Fibroblast of lung (primary cell): Measurements from ENCODE around the gene TEX13B. TPM values are rescaled to one million over a fixed set of nuclear protein-coding genes. Genes with fewer than 3 reads are reported as not detected.

ENCODE experiments used
- DNase-seq, 2 donors: peaks; one replicate each; pipeline versions ENCODE4 v3.0.0 to v3.0.0-alpha.2; 2010; ENCODE audit warnings: low read depth in 2 of 2
- H2AFZ ChIP-seq: 2 replicates; pipeline ENCODE4 v1.5.1; 2012; ENCODE audit warnings: low read length, control low read depth, inconsistent platforms
- H3K27ac ChIP-seq: 2 replicates; pipeline ENCODE4 v1.5.1; 2011; ENCODE audit warnings: low read length, control low read depth; ENCODE audit not compliant: insufficient read depth
- H3K27me3 ChIP-seq: 2 replicates; pipeline ENCODE4 v1.5.1; 2011; ENCODE audit warnings: mild to moderate bottlenecking, low read length; ENCODE audit not compliant: control insufficient read depth, insufficient read depth
- H3K36me3 ChIP-seq: 2 replicates; pipeline ENCODE4 v1.5.1; 2011; ENCODE audit warnings: low read length; ENCODE audit not compliant: control insufficient read depth, insufficient read depth
- H3K4me1 ChIP-seq: 2 replicates; pipeline ENCODE4 v1.5.1; 2011; ENCODE audit warnings: low read length; ENCODE audit not compliant: control insufficient read depth, insufficient read depth; ENCODE audit errors: extremely low read depth
- H3K4me2 ChIP-seq: 2 replicates; pipeline ENCODE4 v1.5.1; 2011; ENCODE audit warnings: low read length, control low read depth; ENCODE audit not compliant: insufficient read depth; ENCODE audit errors: extremely low read depth
- H3K4me3 ChIP-seq, 4 experiments: fragments of 200-600 bp in 1 of 4; sonication (generic) in 1 of 4; replicated peaks in 1 of 4; 2 replicates each; pipeline ENCODE4 v1.5.1; 2011 to 2016; ENCODE audit warnings: low read length in 4 of 4, low read depth in 3 of 4, mild to moderate bottlenecking in 3 of 4, control low read depth in 2 of 4, inconsistent platforms in 1 of 4, mixed read lengths in 1 of 4; ENCODE audit not compliant: insufficient read depth in 1 of 4; ENCODE audit errors: control extremely low read depth in 1 of 4
- H3K79me2 ChIP-seq: 2 replicates; pipeline ENCODE4 v1.5.1; 2012; ENCODE audit warnings: mild to moderate bottlenecking, low read length, inconsistent platforms; ENCODE audit not compliant: control insufficient read depth, insufficient read depth
- H3K9ac ChIP-seq: 2 replicates; pipeline ENCODE4 v1.5.1; 2011; ENCODE audit warnings: mild to moderate bottlenecking, low read length, control low read depth; ENCODE audit not compliant: insufficient read depth
- H3K9me3 ChIP-seq: 2 replicates; pipeline ENCODE4 v1.5.1; 2012; ENCODE audit warnings: low read depth, low read length; ENCODE audit not compliant: control insufficient read depth, insufficient read depth
- H4K20me1 ChIP-seq: 2 replicates; pipeline ENCODE4 v1.5.1; 2011; ENCODE audit warnings: low read length; ENCODE audit not compliant: control insufficient read depth, insufficient read depth; ENCODE audit errors: extremely low read depth
- CTCF ChIP-seq, 2 donors: IDR thresholded peaks in 1 of 2; conservative IDR thresholded peaks in 1 of 2; 1 replicate in 1 of 2; 2 replicates in 1 of 2; pipeline ENCODE4 v1.5.1; 2011 to 2012; ENCODE audit warnings: low read length in 2 of 2, control low read depth in 1 of 2, inconsistent platforms in 1 of 2, low read depth in 1 of 2, mild to moderate bottlenecking in 1 of 2
- EZH2 ChIP-seq: IDR thresholded peaks from 2 replicates; pipeline ENCODE4 v1.5.1; 2012; ENCODE audit warnings: low read length, control low read depth, mild to moderate bottlenecking; ENCODE audit errors: missing control alignments
- polyA plus RNA-seq, 2 donors: library from polyadenylated mRNA; depleted of rRNA in 1 of 2; stranded (reverse) in 1 of 2; unstranded in 1 of 2; fragments of >200 nt; gene quantifications; 2 replicates each; pipeline ENCODE4 v1.2.1, GENCODE V29; 2011 to 2012; ENCODE audit warnings: missing spikeins in 1 of 2
- total RNA-seq: library from RNA; depleted of rRNA; stranded (reverse); fragments of >200 nt; gene quantifications from 2 replicates; pipeline ENCODE4 v1.2.1, GENCODE V29; 2014

TEX13B gene
- total and polyA plus RNA-seq, 2 donors (not counting 1 experiment from before 2014, with no cell fraction given): not detected

GRCh38 chrX:108025954-108026600, 43.9 kb upstream of the TEX13B start:
- no peaks in the 10 kb centered on the region for H3K79me2 ChIP-seq
- no peak overlapping the region for H3K4me2 ChIP-seq
- no peaks in the 10 kb centered on the region for H3K4me1 ChIP-seq
- no peak overlapping the region for H2AFZ ChIP-seq
- H3K36me3 ChIP-seq: no peaks in the 10 kb centered on the region
- no peaks in the 10 kb centered on the region for H3K27me3 ChIP-seq
- no peak overlapping the region for H3K9ac ChIP-seq
- TF ChIP-seq CTCF (conservative IDR thresholded peaks at IDR 0.05 in 1 of 2, IDR thresholded peaks at IDR 0.05 in 1 of 2; ENCODE audit: low read depth in 1 of 2, low read length in 2 of 2) (no peak), EZH2 (no peak)
- DNase-seq: no peak
- no peak overlapping the region for H3K4me3 ChIP-seq
- no peaks in the 10 kb centered on the region for H3K9me3 ChIP-seq
- H4K20me1 ChIP-seq: no peaks in the 10 kb centered on the region
- H3K27ac ChIP-seq: no peak overlapping the region

DNA sequence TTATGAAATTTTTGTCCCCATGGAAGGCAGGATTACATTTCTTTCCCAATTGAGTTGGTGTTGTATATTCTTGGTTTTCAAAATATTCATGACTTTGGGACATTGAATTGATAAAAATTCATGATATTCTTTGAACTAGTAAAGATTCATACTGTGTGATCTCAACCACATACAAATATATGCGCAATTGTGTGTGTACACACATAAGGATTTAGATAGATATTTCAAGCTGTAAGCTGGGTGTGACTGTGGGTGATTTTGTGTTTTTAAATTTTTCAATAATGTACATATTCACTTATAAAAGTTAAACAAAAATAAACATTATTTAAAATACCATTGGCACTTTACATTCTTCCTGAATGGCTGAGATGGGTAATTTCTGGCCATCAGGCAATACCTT, 43.2 kb upstream of the TEX13B start:
- Histone ChIP-seq H3K79me2 (no peaks in the 10 kb centered on the region), H4K20me1 (no peaks in the 10 kb centered on the region), H3K4me2 (no peak overlapping the region), H3K27me3 (no peaks in the 10 kb centered on the region), H3K27ac (no peak overlapping the region), H3K4me3 (no peak overlapping the region), H3K9ac (no peak overlapping the region), H3K9me3 (no peaks in the 10 kb centered on the region), H2AFZ (no peak overlapping the region), H3K36me3 (no peaks in the 10 kb centered on the region), H3K4me1 (no peaks in the 10 kb centered on the region)
- TF ChIP-seq CTCF (conservative IDR thresholded peaks at IDR 0.05 in 1 of 2, IDR thresholded peaks at IDR 0.05 in 1 of 2; ENCODE audit: low read depth in 1 of 2, low read length in 2 of 2) (no peak), EZH2 (no peak)
- DNase-seq: no peak

DNA sequence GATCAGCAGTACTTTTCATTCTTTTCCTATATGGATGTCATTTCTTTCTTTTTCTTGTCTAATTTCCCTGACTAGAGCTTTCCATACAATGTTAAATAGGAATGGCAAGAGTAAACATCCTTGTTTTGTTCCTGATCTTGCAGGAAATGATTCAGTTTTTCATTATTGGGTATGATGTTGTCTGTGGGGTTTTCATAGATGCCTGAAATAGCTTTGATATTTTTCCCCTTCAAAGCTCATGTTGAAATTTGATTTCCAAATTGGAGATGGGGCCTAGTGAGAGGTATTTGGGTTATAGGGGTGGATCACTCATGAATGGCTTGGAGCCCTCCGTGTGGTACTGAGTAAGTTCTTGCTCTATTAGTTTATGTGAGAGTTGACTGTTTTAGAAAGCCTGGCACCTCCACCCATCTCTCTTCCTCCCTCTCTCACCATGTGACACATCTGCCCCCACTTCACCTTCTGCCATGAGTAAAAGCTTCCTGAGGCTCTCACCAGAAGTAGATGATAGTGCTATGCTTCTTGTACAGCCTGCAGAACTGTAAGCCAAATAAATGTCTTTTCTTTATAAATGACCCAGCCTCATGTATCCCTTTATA, 40.4 kb upstream of the TEX13B start:
- no peaks in the 10 kb centered on the region for H3K27me3 ChIP-seq
- H3K36me3 ChIP-seq: no peaks in the 10 kb centered on the region
- peak in 1 of 2 donors; percentile 6 for DNase-seq
- H4K20me1 ChIP-seq: no peaks in the 10 kb centered on the region
- no peaks in the 10 kb centered on the region for H3K9me3 ChIP-seq
- TF ChIP-seq CTCF (conservative IDR thresholded peaks at IDR 0.05 in 1 of 2, IDR thresholded peaks at IDR 0.05 in 1 of 2; ENCODE audit: low read depth in 1 of 2, low read length in 2 of 2) (no peak), EZH2 (no peak)
- no peaks in the 10 kb centered on the region for H3K79me2 ChIP-seq
- H3K4me3 ChIP-seq: no peak overlapping the region
- no peak overlapping the region for H3K4me2 ChIP-seq
- H3K27ac ChIP-seq: no peak overlapping the region
- no peaks in the 10 kb centered on the region for H3K4me1 ChIP-seq
- H3K9ac ChIP-seq: no peak overlapping the region
- H2AFZ ChIP-seq: no peak overlapping the region
